Measurements from ENCODE around the gene IPO8. TPM values are rescaled to one million over a fixed set of nuclear protein-coding genes. Genes with fewer than 3 reads are reported as not detected.
A peak's percentile ranks its signal among the peaks of the same experiment; 100 is the strongest.

IPO8 gene
- total and polyA plus RNA-seq, 2 experiments from 2014 or later, result 10.4 to 29.6 TPM

- H3K4me3 ChIP-seq, result no peak overlapping the region
- H3K9me3 ChIP-seq (ENCODE audit: low read depth), result no peaks in the 10 kb centered on the region
- no peaks in the 10 kb centered on the region for H3K4me1 ChIP-seq (ENCODE audit: low read depth)
- no peak overlapping the region for H3K27ac ChIP-seq
- TF ChIP-seq CTCF (IDR thresholded peaks at IDR 0.05; ENCODE audit: low read depth, low read length), result no peak
- no peaks in the 10 kb centered on the region for H3K27me3 ChIP-seq
- peaks cover 23% of the 10 kb centered on the region for H3K36me3 ChIP-seq
- DNase-seq (ENCODE audit: low read depth in 1 of 2, low spot score in 1 of 2), result no peak
These were observed 63.9 kb downstream of the IPO8 start for GRCh38 chr12:30631740-30632139.

DNA sequence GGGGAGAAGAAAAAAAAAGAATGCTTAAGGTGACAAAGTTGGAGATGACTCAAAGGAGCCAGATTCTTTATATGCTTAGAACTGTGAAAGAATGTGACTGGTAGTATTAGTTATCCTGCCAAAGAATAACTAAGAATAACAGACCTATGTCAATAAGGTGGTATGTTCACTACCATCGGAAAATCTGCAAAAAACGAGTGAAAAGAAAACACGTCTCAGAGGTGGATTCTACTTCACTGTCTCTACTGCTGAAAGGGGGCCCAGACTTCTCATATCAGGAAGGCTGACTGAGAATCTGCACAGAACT, 64.7 kb downstream of the IPO8 start:
- Histone ChIP-seq H3K27ac (no peak overlapping the region), H3K4me1 (ENCODE audit: low read depth) (no peaks in the 10 kb centered on the region), H3K9me3 (ENCODE audit: low read depth) (no peaks in the 10 kb centered on the region), H3K36me3 (peaks cover 20% of the 10 kb centered on the region), H3K4me3 (no peak overlapping the region), H3K27me3 (no peaks in the 10 kb centered on the region)
- no peak for TF ChIP-seq CTCF (IDR thresholded peaks at IDR 0.05; ENCODE audit: low read depth, low read length)
- DNase-seq (ENCODE audit: low read depth in 1 of 2, low spot score in 1 of 2), result no peak

- Histone ChIP-seq H3K27me3 (no peaks in the 10 kb centered on the region), H3K4me3 (no peak overlapping the region), H3K4me1 (ENCODE audit: low read depth) (no peaks in the 10 kb centered on the region), H3K27ac (no peak overlapping the region), H3K9me3 (ENCODE audit: low read depth) (no peaks in the 10 kb centered on the region), H3K36me3 (peaks cover 20% of the 10 kb centered on the region)
- DNase-seq (ENCODE audit: low read depth in 1 of 2, low spot score in 1 of 2), result peak in 1 of 2 donors; percentile 12
- TF ChIP-seq CTCF (IDR thresholded peaks at IDR 0.05; ENCODE audit: low read depth, low read length), result no peak
These were observed 65.3 kb downstream of the IPO8 start for GRCh38 chr12:30630076-30630978.

- H3K27ac ChIP-seq, result no peak overlapping the region
- peaks cover 17% of the 10 kb centered on the region for H3K36me3 ChIP-seq
- no peak for DNase-seq (ENCODE audit: low read depth in 1 of 2, low spot score in 1 of 2)
- no peaks in the 10 kb centered on the region for H3K4me1 ChIP-seq (ENCODE audit: low read depth)
- TF ChIP-seq CTCF (IDR thresholded peaks at IDR 0.05; ENCODE audit: low read depth, low read length), result no peak
- no peaks in the 10 kb centered on the region for H3K27me3 ChIP-seq
- H3K4me3 ChIP-seq, result no peak overlapping the region
- H3K9me3 ChIP-seq (ENCODE audit: low read depth), result no peaks in the 10 kb centered on the region
These were observed 68.8 kb downstream of the IPO8 start for GRCh38 chr12:30626847-30627246.

GRCh38 chr12:30624009-30624408, 71.7 kb downstream of the IPO8 start:
- TF ChIP-seq CTCF (IDR thresholded peaks at IDR 0.05; ENCODE audit: low read depth, low read length), result no peak
- no peaks in the 10 kb centered on the region for H3K27me3 ChIP-seq
- no peak for DNase-seq (ENCODE audit: low read depth in 1 of 2, low spot score in 1 of 2)

More at GRCh38 chr12:30624009-30624408, 71.7 kb downstream of the IPO8 start:
- peaks cover 6% of the 10 kb centered on the region for H3K36me3 ChIP-seq
- H3K27ac ChIP-seq, result no peak overlapping the region
- H3K9me3 ChIP-seq (ENCODE audit: low read depth), result no peaks in the 10 kb centered on the region
- no peaks in the 10 kb centered on the region for H3K4me1 ChIP-seq (ENCODE audit: low read depth)
- no peak overlapping the region for H3K4me3 ChIP-seq
